ENCODE results near the gene ANKRD62.

DNA sequence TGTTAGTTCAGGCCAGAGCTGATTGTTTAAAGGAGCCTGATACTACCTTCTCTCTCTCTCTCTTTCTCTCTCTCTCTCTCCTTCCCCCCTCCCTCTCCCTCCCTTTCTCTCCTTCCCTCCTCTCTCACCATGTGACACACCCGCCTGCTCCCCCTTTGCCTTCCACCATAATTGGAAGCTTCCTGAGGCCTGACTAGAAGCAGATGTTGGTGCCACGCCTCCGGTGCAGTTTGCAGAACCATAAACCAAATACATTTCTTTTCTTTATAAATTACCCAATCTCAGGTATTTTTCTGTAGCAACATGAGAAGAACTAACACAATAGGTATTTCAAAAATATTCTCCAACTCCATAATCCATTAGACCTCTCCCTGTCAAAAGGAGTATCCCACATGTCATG is 62.4 kb downstream of the ANKRD62 start:
- TF ChIP-seq, protein P1, sequence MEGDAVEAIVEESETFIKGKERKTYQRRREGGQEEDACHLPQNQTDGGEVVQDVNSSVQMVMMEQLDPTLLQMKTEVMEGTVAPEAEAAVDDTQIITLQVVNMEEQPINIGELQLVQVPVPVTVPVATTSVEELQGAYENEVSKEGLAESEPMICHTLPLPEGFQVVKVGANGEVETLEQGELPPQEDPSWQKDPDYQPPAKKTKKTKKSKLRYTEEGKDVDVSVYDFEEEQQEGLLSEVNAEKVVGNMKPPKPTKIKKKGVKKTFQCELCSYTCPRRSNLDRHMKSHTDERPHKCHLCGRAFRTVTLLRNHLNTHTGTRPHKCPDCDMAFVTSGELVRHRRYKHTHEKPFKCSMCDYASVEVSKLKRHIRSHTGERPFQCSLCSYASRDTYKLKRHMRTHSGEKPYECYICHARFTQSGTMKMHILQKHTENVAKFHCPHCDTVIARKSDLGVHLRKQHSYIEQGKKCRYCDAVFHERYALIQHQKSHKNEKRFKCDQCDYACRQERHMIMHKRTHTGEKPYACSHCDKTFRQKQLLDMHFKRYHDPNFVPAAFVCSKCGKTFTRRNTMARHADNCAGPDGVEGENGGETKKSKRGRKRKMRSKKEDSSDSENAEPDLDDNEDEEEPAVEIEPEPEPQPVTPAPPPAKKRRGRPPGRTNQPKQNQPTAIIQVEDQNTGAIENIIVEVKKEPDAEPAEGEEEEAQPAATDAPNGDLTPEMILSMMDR (IDR thresholded peaks at IDR 0.05; ENCODE audit: low read depth, low read length, poor library complexity, severe bottlenecking), result no peak
- TF ChIP-seq EZH2phosphoT487 (IDR thresholded peaks at IDR 0.05; ENCODE audit: borderline replicate concordance, low read length), result no peak

All from DOHH2 (cell line).